ENCODE measurements around the gene CIRBP. TPM values are rescaled to one million over a fixed set of nuclear protein-coding genes. Genes with fewer than 3 reads are reported as not detected.

CIRBP gene
- total and polyA plus RNA-seq, 2 of the 13 experiments (the other 11 are each of a cell fraction or from before 2014, with no cell fraction given) = 133 to 140 TPM

DNA sequence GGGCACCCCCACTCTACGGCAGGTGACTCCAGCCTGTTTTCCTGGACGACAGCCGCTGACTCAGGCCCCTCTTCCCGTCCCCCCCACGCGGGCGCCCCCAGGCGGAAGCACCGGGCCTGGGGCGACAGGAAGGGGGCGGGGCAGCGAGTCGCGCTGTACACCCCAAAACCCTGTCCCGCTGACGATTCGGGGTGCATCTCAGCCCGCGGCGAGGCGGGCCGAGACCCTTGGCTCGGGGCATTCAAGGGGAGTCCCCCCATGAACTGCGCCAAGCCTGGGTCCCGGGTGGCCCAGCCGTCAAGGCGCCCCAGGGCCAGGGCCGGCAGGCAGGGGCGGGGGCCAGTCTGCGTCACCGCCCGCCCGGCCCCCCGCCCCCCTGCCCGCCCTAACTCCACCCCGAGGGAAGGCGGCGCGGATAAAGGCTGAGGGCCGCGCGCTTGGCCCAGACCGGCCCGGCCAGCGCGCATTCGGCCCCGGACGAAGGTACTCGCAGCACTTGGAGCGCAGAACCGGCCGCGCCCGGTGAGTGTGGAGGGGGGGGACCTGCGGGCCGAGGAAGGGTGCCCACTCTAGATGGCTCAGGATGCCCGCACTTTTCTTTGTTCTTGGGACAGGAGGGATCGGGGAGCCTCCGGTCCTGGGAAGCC is 20.9 kb upstream of the CIRBP start, which contains the start of gene MIDN (continued):
- TF ChIP-seq SOX13 (IDR thresholded peaks at IDR 0.05) = no peak
- TF ChIP-seq SOX13 (CRISPR knock-in tag; conservative IDR thresholded peaks at IDR 0.05 in 1 of 2, IDR thresholded peaks at IDR 0.05 in 1 of 2) = no peak
- TF ChIP-seq, protein P1, sequence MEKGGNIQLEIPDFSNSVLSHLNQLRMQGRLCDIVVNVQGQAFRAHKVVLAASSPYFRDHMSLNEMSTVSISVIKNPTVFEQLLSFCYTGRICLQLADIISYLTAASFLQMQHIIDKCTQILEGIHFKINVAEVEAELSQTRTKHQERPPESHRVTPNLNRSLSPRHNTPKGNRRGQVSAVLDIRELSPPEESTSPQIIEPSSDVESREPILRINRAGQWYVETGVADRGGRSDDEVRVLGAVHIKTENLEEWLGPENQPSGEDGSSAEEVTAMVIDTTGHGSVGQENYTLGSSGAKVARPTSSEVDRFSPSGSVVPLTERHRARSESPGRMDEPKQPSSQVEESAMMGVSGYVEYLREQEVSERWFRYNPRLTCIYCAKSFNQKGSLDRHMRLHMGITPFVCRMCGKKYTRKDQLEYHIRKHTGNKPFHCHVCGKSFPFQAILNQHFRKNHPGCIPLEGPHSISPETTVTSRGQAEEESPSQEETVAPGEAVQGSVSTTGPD (CRISPR knock-in tag; IDR thresholded peaks at IDR 0.05) = no peak
- peak; percentile 78; the same call in 1 of the 2 replicates for TF ChIP-seq ZSCAN25 (CRISPR knock-in tag; IDR thresholded peaks at IDR 0.05)
- TF ChIP-seq PRMT3 (CRISPR knock-in tag; IDR thresholded peaks at IDR 0.05; ENCODE audit: borderline replicate concordance, low read depth) = peak; percentile 71; the same call in 1 of the 2 replicates
- TF ChIP-seq HOXA7 (CRISPR knock-in tag; IDR thresholded peaks at IDR 0.05) = no peak
- no peak for TF ChIP-seq NFATC3 (CRISPR knock-in tag; IDR thresholded peaks at IDR 0.05)
- peak; percentile 97 for TF ChIP-seq ZNF740 (CRISPR knock-in tag; IDR thresholded peaks at IDR 0.05)
- TF ChIP-seq KDM6A (CRISPR knock-in tag; IDR thresholded peaks at IDR 0.05; ENCODE audit: low read depth) = 0 out of 2 replicates have a peak, but pooled peaks have one; percentile 3
- peak; percentile 48; the same call in 1 of the 2 replicates for TF ChIP-seq RARA (CRISPR knock-in tag; IDR thresholded peaks at IDR 0.05)
- no peak for TF ChIP-seq MNT (IDR thresholded peaks at IDR 0.05)
- TF ChIP-seq ZNF460 (CRISPR knock-in tag; IDR thresholded peaks at IDR 0.05; ENCODE audit: borderline replicate concordance) = peak; percentile 1; the same call in 1 of the 2 replicates
- TF ChIP-seq MBNL3 (CRISPR knock-in tag; conservative IDR thresholded peaks at IDR 0.05) = no peak
- TF ChIP-seq FOXO1 (CRISPR knock-in tag; IDR thresholded peaks at IDR 0.05) = peak; percentile 45
- no peak for TF ChIP-seq ZIK1 (CRISPR knock-in tag; IDR thresholded peaks at IDR 0.05; ENCODE audit: borderline replicate concordance, low read depth)
- peak; percentile 27; the same call in 1 of the 2 replicates for TF ChIP-seq PPARG (CRISPR knock-in tag; conservative IDR thresholded peaks at IDR 0.05)
- peak; percentile 43; the same call in 1 of the 2 replicates for TF ChIP-seq ZNF124 (CRISPR knock-in tag; IDR thresholded peaks at IDR 0.05)
- no peak for TF ChIP-seq ZNF101 (CRISPR knock-in tag; IDR thresholded peaks at IDR 0.05; ENCODE audit: borderline replicate concordance, low read depth)
- peak; percentile 50; the same call in 1 of the 2 replicates for TF ChIP-seq ZNF547 (CRISPR knock-in tag; IDR thresholded peaks at IDR 0.05)
- TF ChIP-seq ZNF577 (CRISPR knock-in tag; IDR thresholded peaks at IDR 0.05; ENCODE audit: borderline replicate concordance, low read depth) = no peak
- peak; percentile 14; the same call in 1 of the 2 replicates for TF ChIP-seq NRL (CRISPR knock-in tag; IDR thresholded peaks at IDR 0.05; ENCODE audit: borderline replicate concordance)
- no peak for TF ChIP-seq RFX1 (IDR thresholded peaks at IDR 0.05)
- TF ChIP-seq MAFK (conservative IDR thresholded peaks at IDR 0.05 in 1 of 2, IDR thresholded peaks at IDR 0.05 in 1 of 2; ENCODE audit: low read length in 2 of 2) = peak in 1 of 2 experiments; percentile 46; a peak in 2 of 4 replicates
- no peak; the same call in 1 of the 2 replicates for TF ChIP-seq BRF2 (CRISPR knock-in tag; IDR thresholded peaks at IDR 0.05)
- TF ChIP-seq SMARCC2 (IDR thresholded peaks at IDR 0.05) = no peak
- TF ChIP-seq ZNF17 (CRISPR knock-in tag; IDR thresholded peaks at IDR 0.05) = no peak
- TF ChIP-seq ZNF713 (CRISPR knock-in tag; IDR thresholded peaks at IDR 0.05) = peak; percentile 93

Data from HepG2 (cell line).